DMS79 treated with DMSO at 0.1 percent for 48 hours (cell line): ENCODE data around the gene NCBP2L.

Experiments
- DNase-seq: peaks from one replicate; lab custom pipeline; 2025; lab: John Stamatoyannopoulos, UW

The NCBP2L gene

DNA sequence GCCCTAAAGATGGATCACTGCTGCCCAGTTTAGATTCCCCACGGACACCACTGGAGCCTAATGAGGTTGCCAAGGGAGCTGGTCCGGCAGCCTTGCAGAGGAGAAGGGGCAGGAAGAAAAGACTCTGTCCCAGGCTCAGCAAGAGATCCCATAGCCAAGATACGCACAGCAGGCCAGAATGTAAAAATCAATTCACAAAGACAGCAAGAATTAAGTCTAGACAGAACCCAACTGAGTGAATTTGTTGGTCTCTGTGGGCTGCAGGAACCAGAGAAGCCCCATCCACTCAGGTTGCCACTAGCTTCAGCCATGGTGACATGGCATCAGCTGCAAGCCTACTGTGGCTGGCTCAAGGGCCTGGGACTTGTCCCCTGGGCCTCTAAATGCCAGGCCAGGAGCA is 24.8 kb upstream of the NCBP2L start:
- no peak for DNase-seq

DNA sequence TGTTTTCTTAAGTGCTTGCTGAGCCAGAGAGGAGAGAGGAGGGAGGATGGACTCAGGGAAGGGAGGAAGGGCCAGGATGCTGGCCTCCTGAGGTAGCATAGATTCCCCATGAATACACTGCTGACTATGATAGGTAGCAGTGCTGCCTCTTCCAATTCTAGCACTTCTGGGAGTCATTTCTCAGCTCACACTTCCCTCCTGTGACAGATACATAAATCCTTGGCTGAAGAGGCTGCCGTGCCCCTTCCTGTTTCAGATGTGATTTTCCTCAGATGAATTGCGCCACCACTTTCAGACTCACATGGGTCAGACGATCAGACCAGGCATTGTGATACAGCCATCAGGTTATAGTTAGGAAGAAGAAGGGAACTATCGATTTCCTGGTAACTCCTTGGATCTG is 24.3 kb upstream of the NCBP2L start:
- DNase-seq, result no peak

DNA sequence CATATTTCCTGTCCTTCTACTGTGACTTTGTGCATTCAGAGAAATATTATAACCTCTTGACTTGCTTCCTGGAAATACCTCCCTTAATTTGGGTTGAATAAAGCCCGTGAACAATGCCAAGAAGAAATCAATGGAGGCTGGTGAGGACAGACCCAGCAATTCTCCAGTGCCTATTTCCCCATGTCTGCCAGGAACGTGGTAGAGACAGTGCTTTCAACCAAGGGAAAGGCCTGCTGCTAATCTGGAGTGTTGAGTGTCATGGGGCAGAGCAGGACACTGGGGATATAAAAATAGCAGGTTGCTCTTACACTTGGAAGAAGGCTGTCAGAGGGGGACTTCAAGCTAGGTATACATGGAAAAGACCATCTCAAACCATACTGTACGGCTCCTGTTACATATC is 21.8 kb upstream of the NCBP2L start:
- DNase-seq, result no peak

DNA sequence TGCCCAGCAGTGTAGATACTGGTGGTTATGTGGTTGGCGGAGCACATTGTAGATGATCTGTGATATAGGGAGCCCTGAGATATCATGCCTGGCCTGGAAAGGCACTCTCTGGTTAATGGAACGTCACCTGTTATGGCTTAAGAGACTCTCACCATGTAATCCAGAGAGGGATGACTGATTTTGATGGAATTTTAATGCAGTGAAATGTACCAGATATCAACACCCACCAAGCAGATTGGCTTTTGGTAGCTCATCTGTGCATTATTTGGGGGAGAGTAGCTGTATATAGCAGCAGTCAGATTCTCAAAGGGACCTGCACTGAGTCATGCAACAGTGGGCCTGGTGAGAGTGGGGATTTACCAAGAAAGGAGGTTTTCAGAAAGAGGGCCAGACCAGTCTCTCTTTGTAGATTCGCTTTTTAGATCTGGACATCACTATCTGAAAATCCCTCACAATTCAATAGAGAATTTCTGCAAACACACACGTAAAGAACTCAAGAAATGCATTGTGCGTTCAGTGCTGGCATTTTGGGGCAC is 19.2 kb upstream of the NCBP2L start:
- peak; percentile 14 for DNase-seq

DNA sequence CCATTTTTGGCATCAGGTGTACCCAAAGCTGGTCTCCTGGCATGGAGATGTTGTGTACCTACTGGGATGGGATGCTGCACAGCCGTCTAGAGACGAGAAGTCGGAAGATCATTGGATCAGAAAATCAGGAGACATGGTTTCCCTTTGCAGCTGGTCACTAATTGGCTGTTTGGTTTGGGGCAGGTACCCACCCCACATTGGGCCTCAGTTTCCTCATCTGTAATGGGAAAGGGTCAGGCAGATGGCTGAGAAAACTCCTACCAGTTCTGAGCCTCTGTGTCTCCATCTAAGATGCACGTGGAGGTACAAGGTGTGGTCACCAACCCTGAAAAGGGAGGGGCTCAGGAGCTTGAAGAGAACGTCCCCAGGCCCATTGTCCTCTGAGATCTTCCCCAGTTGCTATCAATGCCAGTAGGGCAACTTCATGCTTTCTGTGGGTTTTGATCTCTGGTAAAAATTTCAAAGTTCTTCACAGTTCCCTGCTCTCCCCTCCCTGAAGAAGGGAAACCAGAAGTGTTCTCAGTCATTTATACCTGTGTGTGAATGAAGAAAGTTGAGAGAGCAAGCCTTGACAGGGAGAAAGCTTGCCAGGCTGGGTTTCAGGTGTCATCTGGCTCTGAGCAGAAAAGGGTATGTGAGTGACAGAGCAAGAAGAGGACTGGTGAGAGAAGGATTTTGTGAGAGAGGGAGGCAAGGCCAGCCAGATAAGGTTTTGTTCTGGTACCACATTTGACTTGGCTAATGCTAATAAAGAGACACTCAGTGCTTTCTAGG is 17.0 kb upstream of the NCBP2L start:
- no peak for DNase-seq

DNA sequence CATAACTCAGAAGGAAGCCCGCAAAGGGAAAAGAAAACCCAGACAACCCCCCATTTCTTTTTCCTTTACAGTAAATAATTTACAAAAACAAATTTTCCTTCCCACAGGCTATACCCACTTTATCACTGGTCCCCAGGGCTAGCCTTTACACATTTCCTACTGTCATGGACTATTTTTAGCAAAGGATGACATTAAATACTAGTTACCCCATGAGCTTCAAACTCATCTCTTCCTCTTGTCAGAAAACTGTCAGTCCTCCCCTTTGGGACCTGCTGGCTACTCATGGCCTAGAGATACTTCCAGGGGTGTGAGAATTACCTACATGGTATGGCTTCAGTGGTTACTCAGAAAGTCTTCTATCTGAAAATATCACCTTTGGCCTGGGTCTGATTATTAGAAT is 13.9 kb upstream of the NCBP2L start:
- DNase-seq, result no peak

DNA sequence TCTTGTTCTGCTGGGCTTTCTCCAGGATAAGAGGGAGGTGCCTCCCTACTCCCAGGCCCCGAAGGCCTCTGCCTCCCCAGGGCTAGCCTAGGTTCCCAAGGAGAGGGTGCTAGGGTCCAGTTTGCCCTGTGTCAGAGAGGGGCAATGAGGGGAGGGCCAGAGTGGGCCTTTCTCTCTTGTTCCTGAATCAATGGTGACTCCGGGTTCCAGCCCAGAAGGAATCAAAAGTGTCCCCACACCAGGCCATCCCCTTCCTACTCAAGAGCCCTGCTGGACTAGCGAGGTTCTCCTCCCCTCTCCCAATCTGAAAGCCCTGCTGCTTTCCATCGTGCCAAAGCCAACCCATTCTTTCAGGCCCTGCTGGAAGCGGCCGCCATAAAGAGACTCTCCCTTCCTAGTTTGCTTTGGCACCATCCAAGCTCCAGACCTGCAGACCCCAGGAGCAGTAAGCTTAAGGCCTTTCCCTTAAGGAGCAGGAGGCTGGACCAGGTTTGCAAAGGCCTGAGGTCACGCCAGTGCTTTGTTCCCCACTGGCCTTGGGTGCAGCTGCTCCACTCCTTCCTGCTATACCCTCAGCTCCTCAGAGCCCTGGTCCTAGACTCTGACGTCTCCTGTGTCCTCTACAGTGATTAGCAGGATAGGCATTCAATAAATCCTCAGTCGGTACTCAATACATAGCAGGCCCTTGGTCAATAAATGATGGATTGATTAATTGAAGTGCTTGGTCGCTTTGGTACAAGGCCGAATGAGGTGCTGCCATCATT is 12.5 kb upstream of the NCBP2L start:
- DNase-seq, result no peak

DNA sequence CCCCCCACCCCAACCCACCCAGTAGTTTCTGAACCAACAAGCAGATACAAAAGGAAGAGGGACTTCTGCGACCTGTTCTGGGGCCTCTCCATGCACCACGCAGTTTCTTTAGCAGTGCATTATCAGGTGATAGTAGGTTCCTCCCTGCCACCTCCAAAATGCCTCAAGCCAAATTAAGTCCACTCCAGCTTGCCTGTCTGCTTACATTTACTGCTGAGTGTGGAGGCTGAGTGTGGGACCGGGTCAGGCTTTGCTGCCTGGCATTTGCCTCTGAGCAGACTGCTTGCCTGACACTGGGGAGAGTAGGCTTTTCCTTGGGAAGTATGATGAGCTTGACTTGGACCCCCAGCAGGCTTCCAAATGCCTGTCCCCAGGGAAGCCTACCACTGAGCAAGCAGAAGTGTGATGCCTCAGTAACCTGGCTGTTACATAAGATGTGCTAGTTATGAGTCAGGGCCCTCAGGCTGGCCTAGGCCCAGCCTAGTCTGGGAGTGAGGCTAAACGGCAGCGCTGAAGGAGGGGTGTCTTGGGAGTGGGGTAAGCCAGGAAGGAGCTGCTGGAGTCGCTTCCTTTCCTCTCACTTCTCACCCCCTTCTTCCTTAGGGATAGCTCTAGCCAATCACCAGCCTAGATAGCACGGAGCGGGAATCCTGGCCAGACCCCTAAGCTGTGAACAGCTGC is 10.9 kb upstream of the NCBP2L start:
- DNase-seq, result no peak

DNA sequence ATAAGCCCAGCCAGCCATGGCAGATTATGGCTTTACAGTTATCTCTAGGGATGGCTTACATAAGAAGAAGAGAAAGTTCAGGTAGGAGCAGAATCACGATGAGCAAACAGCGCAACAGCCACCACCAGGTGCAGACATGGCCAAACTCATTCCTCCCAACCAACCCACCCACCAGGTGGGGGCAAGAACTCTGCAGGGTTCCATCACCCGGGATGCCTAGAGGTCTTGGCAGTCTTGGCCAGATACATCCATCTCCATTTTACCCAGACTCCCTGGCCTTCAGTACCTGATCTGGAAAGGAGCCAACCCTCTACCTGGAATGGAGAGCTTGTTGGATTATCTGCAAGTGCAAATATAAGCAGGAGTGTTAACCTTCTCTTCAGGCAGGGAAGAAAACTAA is 9.5 kb upstream of the NCBP2L start:
- DNase-seq, result no peak

DNA sequence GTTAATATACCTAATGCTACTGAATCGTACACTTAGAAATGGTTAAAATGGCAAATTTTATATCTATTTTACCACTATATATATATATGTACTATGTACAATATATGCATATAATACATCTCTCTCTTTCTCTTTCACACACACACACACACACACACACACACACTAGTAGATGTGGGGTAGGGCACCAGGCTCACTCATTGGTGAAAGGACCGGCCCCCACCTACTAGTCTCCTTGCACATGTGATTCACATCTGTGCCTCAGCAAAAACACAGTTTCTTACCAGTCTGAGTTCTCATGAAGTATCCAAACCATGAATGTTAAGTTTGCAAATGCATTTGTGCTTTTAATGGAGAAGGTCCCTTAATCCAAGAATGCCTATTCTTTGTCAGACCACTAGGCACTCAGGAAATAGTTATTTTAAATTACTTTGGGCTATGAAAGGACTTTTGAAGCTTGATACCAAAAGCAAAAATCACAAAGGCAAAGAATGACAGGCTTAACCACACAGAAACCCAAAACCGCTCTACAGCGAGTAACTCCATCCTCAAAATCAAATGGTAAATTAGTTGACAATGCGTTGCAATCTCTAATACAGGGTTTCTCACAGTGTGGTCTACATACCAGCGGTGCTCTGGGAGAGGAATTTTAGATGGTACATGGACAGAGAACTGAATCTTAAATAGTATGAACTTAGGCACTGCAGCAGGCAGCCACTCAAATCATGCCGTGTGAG is 7.8 kb upstream of the NCBP2L start:
- no peak for DNase-seq

DNA sequence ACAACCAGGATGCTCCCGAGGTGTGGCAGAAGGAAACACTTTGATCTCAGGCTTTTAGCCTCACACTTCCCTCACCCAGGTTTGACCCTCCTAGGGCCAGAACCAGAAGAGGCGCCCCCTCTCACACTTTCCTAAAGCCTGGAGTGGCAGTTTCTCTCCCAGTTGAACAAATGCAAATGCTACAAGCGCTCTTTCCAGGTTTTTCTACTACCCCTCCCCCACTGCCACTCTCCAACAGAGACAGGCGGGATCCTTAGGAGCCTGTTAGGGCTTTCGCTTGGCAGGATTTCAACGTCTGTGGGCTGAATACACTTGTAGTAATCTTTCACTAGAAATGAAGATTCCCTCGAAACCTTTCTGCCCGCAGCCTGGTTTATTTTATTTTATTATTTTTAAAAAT is 4.3 kb upstream of the NCBP2L start:
- DNase-seq, result peak; percentile 3

DNA sequence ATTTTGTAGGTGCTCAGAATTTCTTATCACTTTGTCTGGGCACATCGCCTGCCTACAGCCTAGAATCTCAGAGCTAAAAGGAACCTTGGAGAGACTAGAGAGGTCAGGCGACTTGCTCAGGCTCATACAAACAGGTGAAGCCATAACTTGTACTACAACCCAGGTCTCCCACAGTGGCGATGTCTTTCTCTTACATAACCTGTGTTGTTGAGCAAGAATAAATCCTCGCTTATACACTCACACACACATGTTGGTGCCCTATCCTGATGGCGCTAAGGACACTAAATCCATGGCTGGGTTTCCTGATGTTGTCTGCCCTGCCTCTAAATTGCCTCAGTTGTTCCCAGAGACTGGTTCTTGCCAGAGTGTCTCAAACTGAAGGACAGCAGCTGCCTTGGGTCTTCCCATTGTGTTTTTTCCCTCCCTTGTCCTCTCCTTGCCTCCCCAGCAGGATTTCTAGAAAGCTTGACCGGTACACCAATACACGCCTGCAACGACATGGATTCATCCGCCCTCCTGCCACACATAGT is 3.6 kb upstream of the NCBP2L start:
- no peak for DNase-seq

DNA sequence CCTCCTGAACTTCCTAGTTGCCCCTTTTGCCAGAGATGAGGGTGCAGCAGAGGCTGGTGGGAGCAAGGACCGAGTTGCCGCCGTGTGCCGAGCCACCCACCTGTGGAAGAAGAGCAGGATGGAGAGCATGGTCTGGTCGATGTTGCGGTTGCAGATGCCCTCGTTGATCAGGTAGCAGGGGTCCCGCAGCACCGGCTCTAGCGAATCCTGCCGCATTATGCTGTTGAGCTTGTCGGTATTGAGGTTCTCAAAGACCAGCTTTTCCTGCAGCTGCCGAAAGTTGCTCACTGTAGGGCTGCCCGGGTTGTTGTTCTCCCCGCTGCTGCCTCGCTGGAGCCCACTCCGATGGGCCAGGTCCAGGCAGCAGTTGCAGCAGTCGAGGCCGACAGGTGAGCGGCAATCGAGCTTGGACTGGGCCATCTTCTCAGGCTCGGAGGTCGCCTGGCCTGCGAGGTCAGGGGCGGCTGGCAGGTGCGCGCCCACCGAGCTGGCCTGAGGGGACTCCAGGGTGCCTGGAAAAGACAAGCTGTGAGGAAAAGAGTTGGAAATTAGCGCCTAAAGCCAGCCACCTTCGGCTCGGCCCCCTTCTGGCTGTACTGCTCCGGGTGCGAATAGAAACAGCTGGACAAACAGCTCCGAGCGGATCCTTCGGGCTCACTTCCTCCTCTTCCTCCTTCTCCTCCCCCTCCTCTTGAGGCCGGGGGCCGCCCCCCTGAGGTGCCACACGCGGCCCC is 2.4 kb upstream of the NCBP2L start:
- no peak for DNase-seq

DNA sequence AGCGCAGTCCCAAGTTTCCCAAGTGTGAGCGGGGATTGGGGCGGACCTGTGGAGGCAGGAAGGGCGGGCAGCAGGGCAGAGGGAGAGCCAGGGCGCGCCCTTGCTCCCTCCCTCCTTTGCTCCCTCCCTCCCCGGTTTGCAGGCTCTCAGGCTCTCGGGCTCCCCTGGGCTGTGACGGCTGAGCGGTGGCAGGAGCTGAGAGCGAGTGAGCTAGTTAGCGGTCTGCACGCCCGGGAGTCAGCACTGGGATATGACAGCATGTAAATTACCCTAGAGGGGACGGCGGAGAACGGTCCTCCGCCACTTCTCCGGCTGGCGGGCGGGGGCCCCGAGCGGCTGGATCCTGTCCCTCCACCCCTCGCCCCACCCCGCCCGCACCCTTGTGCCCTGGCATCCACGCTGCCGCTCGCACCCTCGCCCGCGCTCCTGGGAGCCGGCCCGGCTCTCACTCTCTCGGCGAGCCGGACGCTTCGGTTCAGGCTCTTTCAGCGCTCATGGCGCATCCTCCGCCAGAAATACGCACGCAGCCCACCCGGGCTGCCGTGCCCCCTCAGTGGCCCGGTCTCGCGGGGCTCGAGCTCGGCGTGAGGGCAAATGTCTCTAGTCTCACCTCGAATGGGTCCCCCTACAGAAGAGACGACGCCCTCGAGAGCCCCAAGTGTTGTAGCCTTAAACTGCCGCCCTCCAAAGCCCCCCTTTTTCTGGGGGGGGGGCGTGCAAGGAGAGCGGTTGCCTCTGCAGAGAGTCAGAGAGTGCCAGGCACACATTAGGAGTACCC is 1.6 kb upstream of the NCBP2L start, which contains the start of gene TSC22D3:
TSC22D3 (minus strand) TSS at position 54 of the 778 bp plus-strand sequence. CDS start 368 bp downstream, outside the sequence.
- DNase-seq, result peak; percentile 44

DNA sequence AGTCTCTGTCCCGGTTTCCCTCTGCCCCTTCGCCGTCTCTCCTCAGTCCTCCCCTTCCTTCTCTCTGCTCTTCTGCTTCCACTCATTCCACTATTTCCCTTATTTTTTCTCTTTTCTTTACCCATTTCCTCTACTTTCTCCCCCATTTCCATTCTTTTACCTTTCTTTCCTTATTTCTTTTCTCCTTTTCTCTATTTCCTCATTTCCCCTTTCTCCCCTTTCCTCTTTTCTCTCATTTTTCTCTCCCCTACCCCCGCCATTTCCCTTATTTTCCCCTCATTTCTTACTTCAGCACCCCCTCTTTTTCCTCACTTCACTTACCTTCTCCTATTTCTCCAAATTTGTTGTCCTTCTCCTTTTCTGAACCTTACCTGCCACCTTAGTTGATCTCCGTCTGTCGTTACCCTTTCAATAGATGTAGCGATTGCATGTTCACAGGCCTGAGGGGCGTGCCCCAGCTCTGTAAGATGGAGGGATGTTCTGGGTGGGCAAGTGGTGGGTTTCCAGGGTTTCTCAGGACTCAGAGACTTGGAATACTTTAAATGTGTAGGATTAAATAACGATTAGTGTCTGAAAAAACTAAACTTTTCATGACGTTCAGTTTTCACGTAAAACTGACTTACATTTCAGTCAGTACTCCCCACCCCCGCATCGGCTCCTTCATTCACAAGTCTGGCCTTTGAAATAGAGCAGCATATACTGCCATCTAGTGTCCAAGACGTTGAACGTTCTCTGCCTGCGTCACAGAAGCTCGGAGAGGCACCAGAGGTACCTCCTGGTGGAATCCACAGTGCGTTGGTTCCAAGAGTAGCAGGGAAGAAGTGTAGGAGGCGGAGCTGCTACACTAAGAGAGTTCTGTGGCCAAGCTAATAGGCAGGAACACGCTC is 641 bp upstream of the NCBP2L start:
- DNase-seq, result peak; percentile 70

DNA sequence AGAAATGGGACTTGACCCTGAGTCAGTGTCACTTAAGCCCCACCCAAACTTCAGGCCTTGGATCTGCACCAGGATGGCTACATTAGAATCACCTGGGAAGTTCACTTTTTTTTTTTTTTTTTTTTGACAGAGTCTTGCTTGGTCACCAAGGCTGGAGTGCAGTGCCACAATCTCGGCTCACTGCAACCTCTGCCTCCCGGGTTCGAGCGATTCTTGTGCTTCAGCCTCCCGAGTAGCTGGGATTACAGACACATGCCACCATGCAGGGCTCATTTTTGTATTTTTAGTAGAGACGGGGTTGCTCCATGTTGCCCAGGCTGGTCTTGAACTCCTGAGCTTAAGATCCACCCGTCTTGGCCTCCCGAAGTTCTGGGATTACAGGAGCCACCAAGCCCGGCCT is 3.0 kb downstream of the NCBP2L start:
- no peak for DNase-seq

DNA sequence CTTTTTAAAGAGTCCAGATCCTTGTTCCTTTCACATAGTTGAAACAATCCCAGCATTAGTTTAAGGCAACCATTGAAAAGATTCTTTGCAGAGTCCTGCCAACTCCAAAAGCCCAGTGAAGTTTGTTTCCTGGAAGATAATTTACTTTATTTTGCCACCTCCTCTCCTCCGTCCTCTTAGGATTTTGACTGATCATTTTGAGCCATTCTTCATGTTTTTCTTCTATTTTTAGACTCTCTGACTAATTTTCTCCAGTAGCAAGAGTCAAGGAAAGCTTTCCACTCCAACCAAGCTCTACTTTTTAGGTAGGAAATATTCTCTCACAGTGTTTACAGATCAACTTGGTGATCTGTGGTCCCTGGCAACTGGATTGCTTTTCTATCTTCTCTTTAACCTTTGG is 10.3 kb downstream of the NCBP2L start:
- no peak for DNase-seq

DNA sequence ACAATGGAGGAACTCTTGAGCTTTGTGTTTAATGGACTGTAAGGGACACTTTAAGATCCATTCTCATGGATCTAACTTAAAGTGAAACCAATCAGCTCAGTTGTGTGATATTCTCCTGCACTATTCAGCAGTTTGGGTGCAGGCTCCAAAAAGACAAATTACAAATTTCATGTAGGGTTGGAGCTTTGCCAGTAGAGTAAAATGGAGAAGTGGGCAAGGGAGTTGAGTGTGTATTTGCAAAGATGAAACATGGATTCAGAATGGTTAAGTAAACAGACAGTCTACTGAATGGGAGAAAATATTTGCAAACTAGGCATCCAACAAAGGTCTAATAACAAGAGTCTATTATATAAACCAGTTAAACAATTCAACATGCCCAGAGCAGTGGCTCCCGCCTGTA is 26.9 kb downstream of the NCBP2L start:
- no peak for DNase-seq

DNA sequence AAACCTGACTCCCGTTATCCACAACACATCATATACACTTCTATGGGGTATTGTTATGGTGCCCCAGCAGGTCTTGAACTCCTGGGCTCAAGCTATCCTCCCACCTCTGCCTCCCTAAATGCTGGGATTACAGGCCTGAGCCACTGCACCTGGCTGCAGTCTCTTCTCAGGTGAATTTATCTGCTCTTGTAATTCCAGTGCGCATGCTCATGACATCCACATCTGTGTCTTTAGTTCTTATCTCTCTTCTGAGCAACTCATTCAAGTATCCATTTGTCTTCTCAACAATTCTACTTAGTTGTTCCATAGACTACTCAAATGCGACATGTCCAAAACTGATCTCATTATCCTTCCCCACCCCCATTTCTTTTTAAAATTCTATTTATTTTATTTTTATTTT is 27.6 kb downstream of the NCBP2L start:
- DNase-seq, result no peak
